HG02571 (cell line): Measurements from ENCODE around the gene OR2V2.
"Not testable (repeated sequence)": the region's sequence is repeated elsewhere in the genome, so short reads cannot be mapped to it uniquely, and the experiment has no call there.

Source experiments
- ATAC-seq: cut with Tn5 transposase; IDR thresholded peaks from one replicate; pipeline ENCODE4 v1.9.1; 2021; ENCODE audit warnings: mild to moderate bottlenecking, moderate library complexity; ENCODE audit not compliant: unreplicated experiment

The OR2V2 gene

GRCh38 chr5:181168595-181169118 lies 21.3 kb downstream of the OR2V2 start:
- ATAC-seq: no peak

- not testable (repeated sequence) for ATAC-seq
These were observed 22.3 kb downstream of the OR2V2 start for GRCh38 chr5:181169459-181170236.

DNA sequence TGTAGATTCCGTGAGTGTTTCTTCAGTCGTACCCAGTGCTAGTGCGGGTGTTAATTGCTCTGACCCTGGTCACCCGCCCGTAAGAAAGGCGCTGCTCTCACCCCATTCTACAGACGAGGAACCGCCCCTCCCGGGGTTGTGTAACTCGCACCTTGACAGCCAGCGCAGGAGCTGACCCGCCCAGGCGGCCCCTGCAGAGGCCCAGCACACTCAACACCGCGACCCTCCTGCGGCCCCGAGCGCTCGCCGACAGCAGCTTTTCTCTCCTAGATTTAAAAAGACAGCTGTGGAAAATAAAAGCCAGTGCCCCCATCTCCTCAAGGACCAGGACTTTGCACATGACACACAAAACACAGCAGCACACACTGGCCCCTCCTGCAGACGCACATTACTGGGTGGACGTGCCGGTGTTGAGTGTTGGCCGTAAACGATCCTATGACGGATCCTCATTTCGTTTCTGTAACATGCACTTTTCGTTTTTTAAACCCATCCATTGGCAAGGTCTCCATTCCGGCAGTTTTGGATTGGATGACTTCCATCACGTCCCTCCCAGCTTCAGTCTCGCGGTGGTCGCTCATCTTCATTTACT lies 22.9 kb downstream of the OR2V2 start:
- ATAC-seq: no peak

DNA sequence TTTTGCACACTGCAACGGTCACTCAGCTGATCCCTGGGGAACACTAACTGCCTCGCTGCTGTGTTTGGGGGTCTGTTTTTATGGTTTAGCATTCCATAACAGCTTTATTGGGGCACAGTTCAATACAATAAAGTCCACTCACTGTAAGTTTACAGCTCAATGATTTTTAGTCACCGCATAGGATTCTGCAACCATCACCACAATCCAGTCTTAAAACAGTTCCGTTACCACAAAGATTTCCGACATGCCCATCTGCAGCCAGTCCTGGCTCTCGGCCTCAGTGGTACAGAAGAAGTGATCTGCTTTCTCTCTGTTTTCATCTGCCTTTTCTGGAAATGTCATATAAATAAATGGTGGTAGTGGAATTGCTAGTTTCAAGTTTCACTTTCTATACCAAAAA lies 23.6 kb downstream of the OR2V2 start:
- no peak for ATAC-seq

GRCh38 chr5:181171782-181172181 lies 24.4 kb downstream of the OR2V2 start:
- ATAC-seq: no peak

- ATAC-seq: no peak
These were observed 25.6 kb downstream of the OR2V2 start for GRCh38 chr5:181173027-181173419.

DNA sequence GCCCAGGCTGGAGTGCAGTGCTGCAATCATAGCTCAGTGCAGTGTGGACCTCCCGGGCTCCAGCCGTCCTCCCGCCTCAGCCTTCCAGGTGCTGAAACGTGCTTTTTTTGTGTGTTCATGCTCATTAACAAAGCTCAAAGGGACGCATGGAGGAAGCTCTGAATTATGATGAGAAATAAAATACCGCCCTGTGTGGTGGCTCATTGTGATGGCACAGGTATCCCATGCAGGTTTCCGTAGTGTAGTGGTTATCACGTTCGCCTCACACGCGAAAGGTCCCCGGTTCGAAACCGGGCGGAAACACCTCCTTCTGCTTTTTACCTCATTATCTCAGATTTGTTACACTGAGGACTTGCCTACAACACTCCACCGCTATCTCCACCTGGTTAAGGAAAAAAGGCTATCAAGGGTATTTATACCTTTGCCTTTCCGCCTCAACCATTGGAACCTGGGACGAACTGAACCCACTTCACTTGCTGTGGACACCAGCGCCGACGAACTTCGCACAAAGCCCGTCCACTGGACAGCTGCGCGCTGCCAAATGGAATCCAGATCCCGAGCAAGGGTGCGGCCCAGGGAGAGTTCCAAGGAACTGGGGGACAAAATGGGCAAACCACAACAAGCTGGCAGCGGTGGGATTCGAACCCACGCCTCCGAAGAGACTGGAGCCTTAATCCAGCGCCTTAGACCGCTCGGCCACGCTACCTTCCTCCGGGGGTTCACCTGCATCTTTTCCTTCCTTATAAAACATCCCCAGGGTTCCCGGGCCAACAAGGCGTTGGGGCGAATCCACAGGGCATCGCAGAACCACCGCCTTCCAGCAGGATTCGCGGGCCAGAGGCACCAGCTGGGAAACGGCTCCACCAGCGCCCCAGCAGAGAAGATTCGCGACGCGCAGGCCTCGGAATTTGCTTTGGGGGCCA lies 26.3 kb downstream of the OR2V2 start:
- ATAC-seq: no peak

GRCh38 chr5:181176254-181176952 lies 29.0 kb downstream of the OR2V2 start:
- no peak for ATAC-seq

DNA sequence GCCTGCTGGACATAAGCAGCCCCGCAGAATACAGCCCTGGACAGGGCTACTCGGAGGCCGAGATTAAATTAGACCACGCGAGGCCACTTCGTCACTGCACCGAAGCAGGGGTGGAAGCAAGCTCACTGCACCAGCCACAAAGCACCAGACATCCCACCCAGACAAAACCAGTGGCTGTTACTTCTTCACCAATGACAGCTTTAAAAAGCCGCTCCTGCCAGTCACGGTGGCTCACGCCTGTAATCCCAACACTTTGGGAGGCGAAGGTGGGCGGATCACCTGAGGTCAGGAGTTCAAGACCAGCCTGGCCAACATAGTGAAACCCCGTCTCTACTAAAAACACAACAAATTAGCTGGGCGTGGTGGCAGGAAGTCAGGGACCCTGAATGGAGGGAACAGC lies 30.2 kb downstream of the OR2V2 start:
- not testable (repeated sequence) for ATAC-seq

GRCh38 chr5:181181650-181182565 lies 34.5 kb downstream of the OR2V2 start:
- no peak for ATAC-seq

DNA sequence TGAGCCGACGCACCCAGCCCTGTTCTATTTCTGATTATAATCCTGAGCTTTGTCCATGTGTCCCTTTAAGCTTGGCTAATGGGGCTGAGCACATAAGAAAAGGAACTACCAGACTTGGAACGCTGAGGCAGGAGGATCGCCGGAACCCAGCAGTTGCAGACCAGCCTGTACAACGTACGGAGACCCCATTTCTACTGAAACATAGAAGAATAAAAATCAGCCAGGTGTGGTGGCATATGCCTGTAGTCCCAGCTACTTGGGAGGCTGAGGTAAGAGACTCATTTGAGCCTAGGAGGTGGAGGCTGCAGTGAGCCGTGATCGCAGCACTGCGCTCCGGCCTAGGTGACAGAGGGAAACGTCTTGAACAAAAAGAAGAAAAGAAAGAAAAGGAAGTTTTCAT lies 35.3 kb downstream of the OR2V2 start:
- ATAC-seq: no peak

DNA sequence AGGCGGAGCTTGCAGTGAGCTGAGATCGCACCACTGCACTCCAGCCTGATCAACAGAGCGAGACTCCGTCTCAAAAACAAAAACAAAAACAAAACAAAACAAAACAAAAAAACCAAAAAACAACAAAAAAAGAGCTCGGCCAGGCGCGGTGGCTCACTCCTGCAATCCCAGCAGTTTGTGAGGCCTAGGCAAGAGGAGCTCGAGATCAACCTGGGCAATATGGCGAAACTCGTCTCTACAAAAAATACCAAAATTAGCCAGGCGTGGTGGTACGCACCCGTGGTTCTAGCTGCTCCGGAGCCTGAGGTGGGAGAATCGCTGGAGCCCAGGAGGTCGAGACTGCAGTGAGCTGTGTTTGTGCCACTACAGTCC lies 37.4 kb downstream of the OR2V2 start:
- ATAC-seq: no peak

DNA sequence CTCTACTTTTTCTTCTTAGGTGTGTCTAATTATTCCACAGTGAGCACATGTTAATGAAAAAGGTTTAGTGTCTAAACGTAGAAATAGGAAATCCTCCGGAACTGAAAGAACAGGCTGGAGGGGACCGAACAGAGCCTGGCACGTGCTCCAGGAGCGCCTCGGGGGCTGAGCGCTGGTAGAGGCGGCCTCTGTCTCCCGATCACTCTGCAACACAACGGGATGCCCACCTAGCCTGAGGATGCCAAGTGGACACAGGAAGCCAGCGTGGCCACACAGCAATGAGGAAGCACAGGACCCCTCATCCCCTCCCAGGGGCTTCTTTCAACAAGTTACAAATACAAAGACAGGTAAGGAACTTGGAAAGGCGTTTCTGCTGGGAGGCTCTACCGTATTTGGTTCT lies 38.2 kb downstream of the OR2V2 start:
- no peak for ATAC-seq

- no peak for ATAC-seq
These were observed 38.6 kb downstream of the OR2V2 start for GRCh38 chr5:181186022-181186421.

- ATAC-seq: no peak
These were observed 39.7 kb downstream of the OR2V2 start for GRCh38 chr5:181186986-181187499.

GRCh38 chr5:181187500-181188213 lies 40.3 kb downstream of the OR2V2 start:
- ATAC-seq: no peak

DNA sequence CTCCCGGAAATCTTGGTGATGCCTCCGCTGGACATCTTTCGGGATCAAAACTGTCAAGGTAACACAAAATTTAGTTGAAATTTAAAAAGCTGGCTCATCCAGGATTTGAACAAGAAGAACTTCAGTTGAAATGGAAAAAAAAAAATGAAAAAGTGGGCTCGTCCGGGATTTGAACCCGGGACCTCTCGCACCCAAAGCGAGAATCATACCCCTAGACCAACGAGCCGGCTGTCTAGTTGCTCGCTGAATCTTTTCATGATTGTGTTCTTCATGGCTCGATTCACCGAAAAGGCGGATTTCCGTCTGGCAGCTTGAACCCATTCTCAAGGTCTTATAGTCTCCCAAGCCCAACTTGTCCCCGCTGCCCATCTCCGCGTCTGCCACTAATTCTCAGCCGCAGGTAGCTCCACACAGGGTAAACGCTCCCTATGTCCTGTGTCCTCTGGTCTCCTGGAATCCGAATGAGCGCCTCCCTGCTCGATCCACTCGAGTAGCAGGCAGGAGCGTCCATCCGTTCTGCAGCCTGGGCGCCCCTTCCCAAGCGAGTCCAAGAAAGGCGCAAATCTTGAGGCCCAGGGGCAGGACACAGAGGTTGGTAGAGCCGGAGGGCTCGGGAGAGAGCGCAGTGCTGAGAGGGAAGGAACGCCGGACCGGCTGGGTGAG lies 41.4 kb downstream of the OR2V2 start:
- ATAC-seq: no peak

DNA sequence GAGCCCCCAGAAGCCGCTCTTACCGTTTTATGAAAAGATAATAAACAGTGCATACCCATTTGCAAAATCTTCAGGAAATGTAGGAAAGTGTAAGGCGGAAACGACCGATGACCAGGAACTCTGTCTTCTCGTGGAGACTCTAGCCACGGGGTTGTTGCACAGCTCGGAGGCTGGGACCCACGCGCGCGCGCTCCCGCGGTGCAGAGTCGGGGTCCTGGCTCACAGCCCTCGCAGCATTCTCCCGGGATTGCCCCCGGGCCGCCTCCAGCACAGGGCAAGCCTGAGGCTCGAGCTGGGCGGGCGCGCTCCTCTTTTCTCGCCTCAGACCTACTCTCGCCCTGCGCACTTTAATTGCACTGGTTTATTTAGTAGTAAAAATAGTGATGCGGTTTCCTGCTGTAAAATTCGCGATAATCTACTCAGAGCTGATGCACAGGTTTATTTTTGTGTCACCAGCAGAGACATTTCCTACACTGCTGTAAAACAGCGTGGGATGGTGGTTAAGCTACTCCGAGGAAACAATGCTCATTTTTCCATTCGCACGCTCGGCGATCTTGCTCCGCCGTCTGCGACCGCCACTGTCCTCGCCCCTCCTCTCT lies 42.1 kb downstream of the OR2V2 start:
- ATAC-seq: no peak
